ENCODE measurements around the gene DSCAML1. TPM values are rescaled to one million over a fixed set of nuclear protein-coding genes. Genes with fewer than 3 reads are reported as not detected.

DSCAML1 gene
- total RNA-seq, 4 donors from 2014 or later, result 0.29 to 29.1 (median 3.4) TPM

GRCh38 chr11:117706322-117706814 is 90.6 kb downstream of the DSCAML1 start:
- H3K27me3 ChIP-seq, result no peaks in the 10 kb centered on the region
- H3K9me3 ChIP-seq, result no peaks in the 10 kb centered on the region
- intact Hi-C loops (cut with DNase I; ENCODE audit: low total_unique reads), result no loop called here
- no peaks in the 10 kb centered on the region for H3K4me1 ChIP-seq
- H3K27ac ChIP-seq, result no peak overlapping the region
- no peaks in the 10 kb centered on the region for H3K36me3 ChIP-seq
- DNase-seq, result no peak
- TF ChIP-seq CTCF (IDR thresholded peaks at IDR 0.05) (no peak), POLR2A (IDR thresholded peaks at IDR 0.05) (no peak)
- no peak overlapping the region for H3K4me3 ChIP-seq

- TF ChIP-seq CTCF (IDR thresholded peaks at IDR 0.05) (no peak), POLR2A (IDR thresholded peaks at IDR 0.05) (no peak)
- no peak overlapping the region for H3K27ac ChIP-seq
- no peak for DNase-seq
These were observed 91.2 kb downstream of the DSCAML1 start for GRCh38 chr11:117705866-117706265.

GRCh38 chr11:117704395-117705100 is 92.5 kb downstream of the DSCAML1 start:
- H3K27ac ChIP-seq, result no peak overlapping the region
- no peak overlapping the region for H3K4me3 ChIP-seq
- intact Hi-C loops (cut with DNase I; ENCODE audit: low total_unique reads), result no loop called here
- no peaks in the 10 kb centered on the region for H3K36me3 ChIP-seq
- H3K9me3 ChIP-seq, result no peaks in the 10 kb centered on the region
- H3K4me1 ChIP-seq, result no peaks in the 10 kb centered on the region
- TF ChIP-seq CTCF (IDR thresholded peaks at IDR 0.05) (no peak), POLR2A (IDR thresholded peaks at IDR 0.05) (no peak)
- no peak for DNase-seq
- no peaks in the 10 kb centered on the region for H3K27me3 ChIP-seq

More at GRCh38 chr11:117705866-117706265, 91.2 kb downstream of the DSCAML1 start:
- intact Hi-C loops (cut with DNase I; ENCODE audit: low total_unique reads), result no loop called here
- no peaks in the 10 kb centered on the region for H3K27me3 ChIP-seq
- H3K36me3 ChIP-seq, result no peaks in the 10 kb centered on the region
- no peak overlapping the region for H3K4me3 ChIP-seq
- H3K4me1 ChIP-seq, result no peaks in the 10 kb centered on the region
- H3K9me3 ChIP-seq, result no peaks in the 10 kb centered on the region

GRCh38 chr11:117702946-117703598 is 93.9 kb downstream of the DSCAML1 start:
- Histone ChIP-seq H3K36me3 (no peaks in the 10 kb centered on the region), H3K27ac (no peak overlapping the region), H3K9me3 (no peaks in the 10 kb centered on the region), H3K27me3 (no peaks in the 10 kb centered on the region), H3K4me3 (no peak overlapping the region), H3K4me1 (no peaks in the 10 kb centered on the region)
- DNase-seq, result no peak
- intact Hi-C loops (cut with DNase I; ENCODE audit: low total_unique reads), result no loop called here
- TF ChIP-seq POLR2A (IDR thresholded peaks at IDR 0.05) (no peak), CTCF (IDR thresholded peaks at IDR 0.05) (no peak)

GRCh38 chr11:117701781-117702180 is 95.2 kb downstream of the DSCAML1 start:
- Histone ChIP-seq H3K4me3 (no peak overlapping the region), H3K36me3 (no peaks in the 10 kb centered on the region), H3K27me3 (no peaks in the 10 kb centered on the region), H3K9me3 (no peaks in the 10 kb centered on the region), H3K4me1 (no peaks in the 10 kb centered on the region), H3K27ac (no peak overlapping the region)
- intact Hi-C loops (cut with DNase I; ENCODE audit: low total_unique reads), result no loop called here
- no peak for DNase-seq
- TF ChIP-seq CTCF (IDR thresholded peaks at IDR 0.05) (no peak), POLR2A (IDR thresholded peaks at IDR 0.05) (no peak)

Data from uterus (tissue), 4 donors.